Islet precursor cell (in vitro differentiated cells): ENCODE measurements around the gene AGO3.
A peak's percentile ranks its signal among the peaks of the same experiment; 100 is the strongest.

ENCODE experiments used
- DNase-seq: peaks from one replicate; pipeline ENCODE4 v3.0.0-alpha.2; 2018

Gene AGO3

GRCh38 chr1:36084497-36085115 lies 153.7 kb downstream of the AGO3 start:
- DNase-seq, result peak; percentile 59

GRCh38 chr1:36085126-36085525 lies 154.2 kb downstream of the AGO3 start:
- no peak for DNase-seq

DNA sequence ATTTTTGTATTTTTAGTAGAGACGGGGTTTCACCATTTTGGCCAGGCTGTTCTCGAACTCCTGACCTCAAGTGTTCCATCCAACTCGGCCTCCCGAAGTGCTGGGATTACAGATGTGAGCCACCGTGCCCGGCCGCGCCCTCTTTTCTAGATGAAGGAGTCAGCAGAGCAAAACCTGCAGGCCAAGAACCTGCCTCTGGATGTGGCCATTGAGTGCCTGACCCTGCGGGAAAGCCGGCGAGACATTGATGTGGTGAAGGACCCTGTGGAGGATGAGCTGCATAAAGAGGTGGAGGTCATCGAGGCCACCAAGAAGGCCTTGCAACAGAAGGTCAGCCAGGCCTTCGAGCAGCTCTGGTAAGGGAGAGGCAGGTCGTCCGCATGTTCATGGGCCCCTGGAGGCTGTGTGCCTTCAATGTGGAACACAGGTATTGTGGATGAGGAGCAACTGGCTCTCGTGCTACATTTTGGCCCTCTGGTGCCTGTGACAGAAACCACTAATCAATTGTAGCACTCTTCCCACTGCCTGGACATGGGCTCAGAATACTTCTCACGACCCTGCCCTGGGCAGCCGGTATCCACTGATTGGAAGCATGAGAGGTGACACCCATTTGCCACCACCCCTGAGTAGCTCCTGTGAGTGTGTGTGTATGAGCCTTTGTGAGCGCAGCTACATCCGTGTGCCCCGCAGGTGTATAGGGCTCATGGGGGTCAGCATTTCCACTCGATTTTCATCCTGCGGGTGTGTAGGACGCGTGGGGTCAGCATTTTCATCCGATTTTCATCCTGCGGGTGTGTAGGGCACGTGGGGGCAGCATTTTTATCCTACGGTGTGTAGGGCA lies 155.0 kb downstream of the AGO3 start:
- no peak for DNase-seq

GRCh38 chr1:36086529-36087232 lies 155.8 kb downstream of the AGO3 start:
- DNase-seq, result no peak

GRCh38 chr1:36087233-36088123 lies 156.6 kb downstream of the AGO3 start:
- DNase-seq, result no peak

DNA sequence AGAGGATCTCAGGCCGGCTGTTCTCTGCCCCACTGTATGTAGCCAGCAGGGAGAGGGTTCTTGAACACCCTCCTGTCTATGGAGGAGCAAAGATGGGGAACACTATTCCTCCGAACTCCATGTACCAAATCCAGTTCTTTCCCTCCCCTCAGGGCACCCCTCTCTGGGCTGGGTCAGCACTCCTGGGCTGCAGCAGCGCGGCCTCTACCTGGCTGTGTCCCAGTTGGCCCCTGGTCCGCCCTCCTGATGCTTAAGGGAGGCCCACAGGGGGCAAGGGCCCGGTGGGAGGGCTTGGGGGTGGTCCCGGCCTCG lies 157.3 kb downstream of the AGO3 start:
- DNase-seq, result no peak

DNA sequence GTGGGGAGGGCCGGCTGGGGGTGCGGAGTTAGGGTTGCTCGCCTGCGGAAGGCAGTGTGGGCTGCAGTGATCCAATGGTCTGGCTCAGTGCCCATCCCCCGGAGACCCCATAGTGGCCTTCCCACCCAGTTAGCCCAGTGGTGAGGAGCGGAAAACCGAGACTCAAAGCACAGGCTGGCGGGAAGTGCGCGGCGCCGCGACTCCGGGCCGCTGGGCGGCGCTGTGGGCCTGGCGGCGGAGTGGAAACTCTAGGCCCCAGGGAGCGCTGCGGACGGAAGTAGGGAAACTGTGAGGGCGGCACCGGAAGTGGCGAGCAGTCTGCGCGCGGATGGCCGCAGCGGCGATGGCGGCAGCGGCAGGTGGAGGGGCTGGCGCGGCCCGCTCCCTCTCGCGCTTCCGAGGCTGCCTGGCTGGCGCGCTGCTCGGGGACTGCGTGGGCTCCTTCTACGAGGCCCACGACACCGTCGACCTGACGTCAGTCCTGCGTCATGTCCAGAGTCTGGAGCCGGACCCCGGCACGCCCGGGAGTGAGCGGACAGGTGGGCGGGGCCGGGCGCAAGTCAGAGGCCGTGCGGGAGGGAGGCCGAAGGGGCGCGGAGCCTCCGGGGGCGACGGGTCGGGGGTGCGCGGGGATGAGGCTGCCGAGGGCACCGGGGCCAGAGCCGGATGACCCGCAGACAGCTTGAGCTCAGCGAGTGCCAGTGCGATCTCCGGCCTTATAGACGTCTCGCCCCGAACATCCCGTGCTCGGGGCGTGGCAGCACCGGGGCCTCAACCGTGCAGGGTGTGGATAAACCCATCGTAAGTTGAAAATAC lies 157.9 kb downstream of the AGO3 start, which contains the start of gene ADPRS:
ADPRS (plus strand) TSS at position 316 of the 816 bp plus-strand sequence; CDS start at position 329, 13 bp downstream.
- DNase-seq, result peak; percentile 93

DNA sequence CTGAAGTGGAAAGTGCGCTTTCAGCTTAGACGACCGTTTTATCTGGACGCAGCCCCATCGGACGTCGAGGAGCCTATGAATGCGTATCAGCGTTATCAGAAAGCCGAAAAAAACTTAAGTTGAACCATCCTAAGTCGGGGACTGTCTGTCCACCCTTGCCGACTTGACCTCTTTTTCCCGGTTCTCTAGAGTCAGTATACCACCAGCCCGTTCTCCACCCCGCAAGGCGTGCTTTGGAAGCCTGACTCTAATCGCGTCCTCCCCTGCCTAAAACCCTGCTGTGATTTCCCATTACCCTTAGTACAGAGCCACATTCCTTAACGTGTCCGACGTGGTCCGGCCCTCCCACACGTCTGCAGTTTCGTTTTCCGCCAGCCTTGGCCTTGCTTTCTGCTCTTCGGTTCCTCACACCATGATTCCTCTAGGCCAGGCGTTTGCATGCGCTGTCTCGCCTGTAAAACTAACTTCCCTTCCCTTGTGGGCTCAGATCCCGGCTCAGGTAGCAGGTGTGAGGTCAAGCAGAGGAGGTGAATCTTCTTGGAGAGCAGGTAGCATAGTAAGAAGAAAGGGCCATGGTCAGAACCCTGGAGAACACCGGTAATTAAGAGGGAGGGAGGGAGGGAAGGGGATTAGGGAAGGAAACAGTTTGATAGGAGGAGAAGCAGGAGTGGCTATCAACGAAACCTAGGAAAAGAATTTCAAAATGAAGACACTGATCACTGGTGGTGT lies 158.7 kb downstream of the AGO3 start:
- no peak for DNase-seq

GRCh38 chr1:36091141-36091540 lies 160.2 kb downstream of the AGO3 start:
- DNase-seq, result no peak

GRCh38 chr1:36091698-36092097 lies 160.8 kb downstream of the AGO3 start:
- DNase-seq, result no peak

DNA sequence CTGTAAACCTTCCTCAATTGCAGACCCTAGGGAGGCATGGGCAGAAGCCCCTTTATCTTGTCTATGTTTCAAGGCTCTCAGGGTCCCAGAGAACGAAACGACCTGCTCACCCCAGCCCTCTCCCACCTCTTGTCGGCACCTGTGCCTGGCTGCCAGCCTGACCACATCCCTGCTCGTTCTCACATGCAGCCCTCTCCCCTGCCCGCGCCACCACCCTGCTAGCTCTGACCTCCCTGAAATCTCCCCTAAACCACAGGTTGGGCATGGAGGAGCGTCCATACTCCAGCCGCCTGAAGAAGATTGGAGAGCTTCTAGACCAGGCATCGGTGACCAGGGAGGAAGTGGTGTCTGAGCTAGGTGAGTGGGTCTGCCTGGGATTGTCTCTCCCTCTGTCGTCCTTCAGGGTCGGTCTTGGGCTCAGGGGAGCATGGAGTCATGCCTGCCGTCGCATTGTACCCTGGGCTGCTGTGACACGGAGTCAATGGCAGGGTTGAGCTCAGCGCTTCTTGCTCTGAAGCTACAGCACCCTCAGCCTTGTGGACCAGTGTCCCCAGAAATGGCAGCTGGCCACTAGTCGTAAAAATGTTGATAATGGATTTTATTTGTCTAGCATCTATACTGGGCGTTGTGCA lies 161.4 kb downstream of the AGO3 start:
- no peak for DNase-seq

DNA sequence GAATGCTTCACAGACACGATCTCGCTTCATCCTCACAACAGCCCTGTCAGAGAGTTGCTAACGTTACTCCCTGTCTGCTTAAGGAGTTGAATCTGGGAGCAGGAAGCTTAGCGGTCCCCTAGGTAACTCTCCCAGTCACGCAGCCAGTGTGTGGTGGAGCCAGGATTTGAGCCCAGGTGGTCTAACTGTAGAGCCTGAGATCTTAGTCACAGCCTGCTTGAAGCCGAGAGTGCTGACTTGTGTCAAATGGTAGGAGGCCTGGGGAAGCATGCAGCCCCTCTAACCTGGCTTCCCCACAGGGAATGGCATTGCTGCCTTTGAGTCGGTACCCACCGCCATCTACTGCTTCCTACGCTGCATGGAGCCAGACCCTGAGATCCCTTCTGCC lies 161.9 kb downstream of the AGO3 start:
- no peak for DNase-seq

- DNase-seq, result no peak
These were observed 162.3 kb downstream of the AGO3 start for GRCh38 chr1:36093226-36093625.

- DNase-seq, result no peak
These were observed 163.0 kb downstream of the AGO3 start for GRCh38 chr1:36093929-36094328.

GRCh38 chr1:36094621-36095061 lies 163.7 kb downstream of the AGO3 start:
- no peak for DNase-seq

DNA sequence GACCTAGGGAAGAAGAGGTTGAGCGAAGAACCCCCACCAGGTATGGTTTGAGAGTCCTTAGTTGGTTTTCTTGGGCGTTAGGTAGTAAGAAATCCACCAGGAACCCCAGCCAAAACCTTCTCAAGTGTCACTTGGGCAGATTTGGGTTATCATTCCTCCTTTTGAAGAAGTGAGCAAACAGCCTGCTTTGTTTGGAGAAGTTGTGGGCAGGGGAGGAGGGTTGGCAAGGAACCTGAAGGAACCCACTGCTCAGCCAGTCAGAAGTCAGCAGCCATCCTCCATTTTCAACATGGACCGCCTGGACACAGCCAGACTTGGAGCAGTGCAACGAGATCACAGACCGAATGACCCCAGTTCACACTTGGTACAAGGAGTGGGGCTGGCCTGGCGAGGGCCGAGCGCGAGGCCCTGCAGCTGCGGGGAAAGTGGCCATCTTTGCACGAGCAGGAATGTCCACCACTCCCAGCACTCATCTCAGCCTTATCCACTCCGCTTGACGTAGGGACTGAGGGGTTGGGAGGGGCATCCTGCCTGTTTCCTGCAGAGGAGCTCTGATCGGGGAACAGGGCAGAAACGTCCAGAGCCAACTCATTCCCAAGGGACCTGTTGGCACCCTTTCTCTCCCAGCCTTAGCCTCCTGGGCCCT lies 165.0 kb downstream of the AGO3 start:
- no peak for DNase-seq

- peak; percentile 79 for DNase-seq
These were observed 165.9 kb downstream of the AGO3 start for GRCh38 chr1:36096500-36097432.

DNA sequence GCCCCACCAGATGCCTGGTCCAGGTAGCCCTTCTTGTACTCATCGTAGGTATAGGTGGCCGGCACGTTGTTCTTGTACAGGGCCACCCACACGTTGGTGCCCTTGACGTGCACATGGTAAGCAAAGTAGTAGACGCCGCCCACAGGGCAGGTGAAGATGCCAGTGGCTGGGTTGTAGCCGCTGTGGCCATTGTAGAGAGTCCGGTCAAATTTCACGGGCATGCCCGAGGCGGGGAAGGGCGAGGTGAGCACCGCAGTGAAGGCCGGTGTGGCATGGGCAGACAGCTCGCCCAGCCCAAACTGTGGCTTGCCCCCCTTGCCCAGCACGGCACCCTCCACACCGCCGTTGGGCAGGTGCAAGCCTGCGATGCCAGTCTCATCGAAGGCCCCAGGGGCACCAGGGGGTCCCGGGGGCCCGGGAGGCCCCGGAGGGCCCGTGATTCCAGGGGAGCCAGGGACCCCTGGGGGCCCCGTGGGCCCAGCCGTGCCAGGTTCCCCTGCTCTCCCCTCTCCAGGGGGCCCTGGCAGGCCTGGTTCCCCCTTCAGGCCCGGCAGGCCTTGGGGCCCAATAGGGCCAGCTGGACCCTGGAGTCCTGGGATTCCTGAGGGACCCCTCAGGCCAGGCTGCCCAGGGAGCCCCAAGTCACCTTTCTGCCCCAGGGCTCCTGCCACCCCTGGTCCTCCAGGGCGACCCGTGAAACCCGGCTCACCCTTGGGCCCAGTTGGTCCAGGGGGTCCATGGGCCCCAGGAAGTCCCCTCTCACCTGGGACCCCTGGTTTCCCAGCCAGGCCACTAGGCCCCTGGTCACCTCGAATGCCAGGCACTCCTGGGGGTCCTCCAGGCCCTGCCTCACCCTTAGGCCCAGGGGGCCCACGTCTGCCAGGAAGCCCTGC lies 167.0 kb downstream of the AGO3 start:
- DNase-seq, result no peak
